ENCODE measurements around the gene ASCL5.

GRCh38 chr1:201088395-201088794 is 38.6 kb downstream of the ASCL5 start:
- no peak for TF ChIP-seq EZH2 (IDR thresholded peaks at IDR 0.05)
- no peak for TF ChIP-seq POLR2AphosphoS5 (IDR thresholded peaks at IDR 0.05; ENCODE audit: borderline replicate concordance, low read depth, low read length)
